GM19438 (cell line): Measurements from ENCODE around the gene KCNAB1.
"Not testable (repeated sequence)": the region's sequence is repeated elsewhere in the genome, so short reads cannot be mapped to it uniquely, and the experiment has no call there.

ENCODE experiments used
- ATAC-seq: cut with Tn5 transposase; IDR thresholded peaks from one replicate; pipeline ENCODE4 v1.9.1; 2021; ENCODE audit warnings: low read depth; ENCODE audit not compliant: unreplicated experiment

KCNAB1 gene

DNA sequence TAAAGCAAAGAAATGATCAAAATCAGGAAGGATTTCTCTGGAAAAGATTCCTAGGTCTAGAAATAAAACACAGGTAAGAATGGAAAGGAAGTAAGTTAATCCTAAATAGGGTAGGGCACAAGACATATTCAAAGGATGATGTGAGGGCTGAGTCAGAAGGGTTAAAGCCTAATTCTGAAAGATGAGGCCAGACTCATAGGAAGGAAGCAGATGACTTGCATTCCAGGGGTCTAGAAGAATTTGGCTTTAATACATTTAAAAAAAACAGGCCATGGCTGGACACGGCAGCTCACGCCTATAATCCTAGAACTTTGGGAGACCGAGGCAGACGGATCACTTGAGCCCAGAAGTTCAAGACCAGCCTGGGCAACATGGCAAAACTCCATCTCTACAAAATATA lies 431.4 kb downstream of the KCNAB1 start:
- no peak for ATAC-seq

DNA sequence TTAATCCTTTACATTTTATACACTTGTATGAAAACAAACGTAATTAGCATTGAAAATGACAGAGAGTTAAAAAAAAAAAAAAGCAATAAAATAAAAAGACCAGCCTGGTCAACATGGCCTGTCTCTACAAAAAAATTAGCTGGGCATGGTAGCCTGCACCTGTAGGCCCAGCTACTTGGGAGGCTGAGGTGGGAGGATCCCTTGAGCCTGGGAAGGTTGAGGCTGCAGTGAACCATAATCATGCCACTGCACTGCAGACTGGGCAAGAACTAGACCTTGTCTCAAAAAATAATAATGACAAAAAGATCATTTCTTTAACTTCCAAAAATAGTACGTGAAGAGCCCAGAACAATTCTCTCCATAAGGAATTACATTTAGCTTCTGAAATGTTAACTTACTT lies 432.6 kb downstream of the KCNAB1 start:
- no peak for ATAC-seq

DNA sequence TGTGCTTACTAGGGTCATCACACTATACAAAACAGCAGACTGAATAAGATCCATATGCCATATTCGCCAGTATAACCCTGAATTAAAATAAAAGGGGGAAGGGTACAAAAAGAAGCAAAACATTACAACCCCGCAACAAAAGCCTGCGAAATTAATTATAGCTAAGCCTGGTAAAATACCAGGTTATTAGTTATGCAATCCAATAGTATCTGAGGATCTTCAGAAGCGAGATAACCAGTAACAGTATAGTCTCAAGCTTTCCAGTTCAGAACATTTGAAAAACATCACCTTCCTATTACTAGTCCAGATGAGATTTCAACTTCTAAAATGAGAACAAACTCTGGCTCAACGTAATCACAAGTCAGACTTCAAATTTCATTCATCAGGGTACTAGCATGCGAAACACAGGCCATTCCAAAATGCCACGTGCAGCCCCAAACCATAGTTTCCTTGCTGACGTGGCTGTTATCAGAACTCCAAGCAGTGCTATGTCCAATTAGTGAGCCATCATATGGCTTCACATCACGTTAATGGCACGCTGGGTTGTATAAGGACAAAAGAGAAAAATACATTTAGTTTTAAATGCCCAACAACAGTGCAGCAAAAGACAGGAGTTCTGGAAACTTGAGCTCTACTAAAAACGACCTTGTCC lies 433.5 kb downstream of the KCNAB1 start:
- ATAC-seq, result no peak

DNA sequence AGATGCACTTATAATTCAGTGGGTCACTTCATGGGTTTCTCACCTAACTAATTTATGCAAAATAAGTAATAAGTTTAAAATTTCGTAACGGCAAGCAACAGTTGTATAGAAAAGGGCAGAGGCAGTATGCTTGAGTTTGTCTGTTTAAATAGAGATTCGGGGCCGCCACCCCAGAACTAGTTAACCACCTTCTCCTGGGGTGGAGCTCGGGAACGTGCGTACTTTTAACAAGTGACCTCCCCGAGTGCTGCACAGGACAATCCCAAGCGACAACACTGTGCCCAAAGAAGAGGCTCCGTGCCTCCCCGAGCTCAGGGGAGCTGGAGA lies 434.1 kb downstream of the KCNAB1 start:
- peak; percentile 5 for ATAC-seq

DNA sequence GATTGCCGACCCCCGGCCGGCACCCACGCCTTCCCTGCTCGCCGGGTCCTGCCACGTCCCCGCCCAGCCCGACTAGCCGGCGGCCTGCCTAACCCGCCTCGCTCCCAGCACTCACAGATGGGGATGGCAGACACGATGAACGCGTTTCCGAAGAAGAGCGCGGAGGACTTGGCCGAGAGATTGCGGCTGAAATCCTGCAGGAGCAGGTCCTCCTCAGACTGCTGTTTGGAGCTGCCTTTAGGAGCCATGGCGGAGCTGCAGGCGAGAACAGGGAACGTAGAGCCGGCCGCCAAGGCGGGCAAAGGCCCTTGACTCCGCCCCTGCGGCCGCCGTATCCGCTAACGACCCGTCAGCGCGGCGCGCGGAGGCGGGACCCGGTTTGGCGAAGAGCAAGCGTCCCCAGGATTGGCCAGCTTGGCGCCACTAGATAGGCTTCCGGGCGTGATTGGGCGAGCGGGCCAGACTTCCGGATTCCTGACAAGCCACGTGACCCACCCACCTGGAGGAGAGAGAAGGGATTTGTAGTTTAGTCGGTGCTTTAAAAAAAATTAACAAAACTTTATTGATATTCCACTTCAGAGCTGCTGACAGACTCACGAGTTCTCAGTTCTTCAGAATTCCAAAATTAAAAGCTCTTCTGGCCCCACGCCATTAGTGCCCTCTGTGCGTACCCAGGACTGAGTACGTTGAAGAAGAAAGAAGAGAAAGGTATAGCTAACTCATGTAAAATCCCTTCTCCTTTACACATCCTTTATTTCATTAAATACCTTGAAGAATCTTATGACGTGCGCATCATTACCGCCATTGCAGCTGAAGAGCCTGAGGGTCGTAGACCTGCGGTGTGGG lies 434.7 kb downstream of the KCNAB1 start, which contains the start of gene SSR3:
Gene SSR3, minus strand, starts transcription at position 276 of the 846 bp plus-strand sequence. Its CDS starts 28 bp downstream, at position 248.
- ATAC-seq, result peak; percentile 99

DNA sequence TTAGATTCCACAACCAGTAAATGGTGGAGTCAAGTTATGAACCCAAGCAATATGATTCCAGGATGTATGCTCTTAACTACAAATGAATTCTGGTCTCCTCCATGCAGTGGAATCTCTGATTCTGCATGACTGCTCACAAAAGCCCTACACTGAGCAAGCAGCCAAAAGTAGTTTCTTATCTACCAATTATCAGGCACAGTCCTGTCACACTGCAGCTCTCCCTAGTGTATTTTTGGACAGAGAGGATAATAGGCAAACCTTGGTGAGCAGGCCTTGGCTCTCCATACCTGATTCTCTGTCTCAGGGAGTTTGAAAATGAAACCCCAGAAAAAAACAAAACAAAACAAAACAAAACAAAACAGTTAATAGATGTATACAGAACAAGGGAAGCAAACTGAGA lies 438.0 kb downstream of the KCNAB1 start:
- no peak for ATAC-seq

DNA sequence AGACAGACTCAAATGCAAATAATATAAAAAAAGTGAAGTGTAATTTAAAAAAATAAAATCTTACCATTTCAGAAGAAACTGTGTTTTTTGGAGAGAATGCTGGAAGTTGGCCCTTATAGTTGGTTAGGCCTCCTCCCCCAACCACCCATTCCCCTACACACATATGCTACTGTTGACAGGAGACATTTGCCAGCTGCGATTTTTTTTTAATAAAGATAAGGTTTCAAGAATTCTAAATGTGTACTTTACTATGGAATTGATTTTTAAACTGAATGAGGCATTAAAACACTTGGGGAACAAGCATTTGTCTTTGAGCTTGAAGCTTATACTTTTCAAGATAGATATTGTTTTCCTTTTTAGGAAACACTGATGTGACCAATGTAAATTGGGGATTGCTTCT lies 438.9 kb downstream of the KCNAB1 start:
- no peak for ATAC-seq

DNA sequence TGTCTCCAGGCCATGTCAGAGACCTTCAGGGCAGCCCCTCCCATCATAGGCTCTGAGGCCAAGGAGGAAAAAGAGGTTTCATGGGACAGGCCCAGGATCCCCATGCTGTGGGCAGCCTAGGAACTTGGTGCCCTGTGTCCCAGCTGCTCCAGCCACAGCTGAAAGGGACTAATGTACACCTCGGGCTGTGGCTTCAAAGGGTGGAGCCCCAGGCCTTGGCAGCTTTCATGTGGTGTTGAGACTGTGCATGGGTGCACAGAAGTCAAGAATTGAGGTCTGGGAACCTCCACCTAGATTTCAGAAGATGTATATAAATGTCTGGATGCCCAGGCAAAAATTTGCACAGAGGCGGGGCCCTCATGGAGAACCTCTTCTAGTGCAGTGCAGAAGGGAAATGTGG lies 441.2 kb downstream of the KCNAB1 start:
- no peak for ATAC-seq

DNA sequence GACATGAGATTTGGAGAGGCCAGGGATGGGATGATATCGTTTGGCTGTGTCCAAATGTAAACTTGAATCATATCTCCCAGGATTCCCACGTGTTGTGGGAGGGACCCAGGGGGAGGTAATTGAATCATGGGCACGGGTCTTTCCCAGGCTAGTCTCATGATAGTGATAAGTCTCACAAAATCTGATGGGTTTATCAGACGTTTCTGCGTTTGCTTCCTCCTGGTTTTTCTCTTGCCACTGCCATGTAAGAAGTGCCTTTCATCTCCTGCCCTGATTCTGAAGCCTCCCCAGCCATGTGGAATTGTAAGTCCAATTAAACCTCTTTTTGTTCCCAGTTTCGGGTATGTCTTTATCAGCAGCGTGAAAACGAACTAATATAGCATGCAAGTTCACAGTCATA lies 442.1 kb downstream of the KCNAB1 start:
- ATAC-seq, result not testable (repeated sequence)

DNA sequence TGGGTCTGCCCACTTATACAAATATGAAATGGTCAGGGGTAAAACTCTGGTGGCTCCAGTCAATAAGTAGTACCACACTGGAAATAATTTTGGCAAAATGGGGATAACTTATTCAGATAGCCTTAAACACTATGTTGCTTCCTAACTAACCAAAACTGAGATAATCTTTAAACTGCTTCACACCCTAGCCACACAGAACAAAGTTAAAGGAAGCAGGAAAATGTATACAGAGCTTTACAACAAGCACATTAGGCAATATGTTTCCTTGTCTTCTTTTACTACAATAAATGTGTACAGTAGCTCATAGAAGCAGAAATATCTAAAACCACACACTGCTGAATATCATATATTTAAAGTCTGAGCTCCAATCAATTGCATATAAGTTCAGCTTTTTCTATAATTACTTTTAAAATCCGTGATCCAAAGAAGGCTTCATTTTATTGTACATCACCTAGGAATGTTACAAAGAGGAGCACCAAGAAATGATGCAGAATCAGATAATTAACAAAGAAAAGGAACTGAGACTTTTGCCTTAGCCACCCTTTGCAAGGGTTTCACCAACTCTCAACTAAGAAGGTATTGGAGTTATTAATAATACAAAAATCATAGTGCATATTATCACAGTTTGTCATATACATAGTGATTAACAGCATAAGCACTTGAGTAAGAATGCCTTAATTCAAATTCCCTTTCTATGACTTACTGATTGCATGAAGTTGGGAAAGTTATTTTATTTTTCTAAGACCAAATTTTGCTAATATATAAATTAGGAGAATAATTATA lies 443.7 kb downstream of the KCNAB1 start:
- ATAC-seq, result no peak

DNA sequence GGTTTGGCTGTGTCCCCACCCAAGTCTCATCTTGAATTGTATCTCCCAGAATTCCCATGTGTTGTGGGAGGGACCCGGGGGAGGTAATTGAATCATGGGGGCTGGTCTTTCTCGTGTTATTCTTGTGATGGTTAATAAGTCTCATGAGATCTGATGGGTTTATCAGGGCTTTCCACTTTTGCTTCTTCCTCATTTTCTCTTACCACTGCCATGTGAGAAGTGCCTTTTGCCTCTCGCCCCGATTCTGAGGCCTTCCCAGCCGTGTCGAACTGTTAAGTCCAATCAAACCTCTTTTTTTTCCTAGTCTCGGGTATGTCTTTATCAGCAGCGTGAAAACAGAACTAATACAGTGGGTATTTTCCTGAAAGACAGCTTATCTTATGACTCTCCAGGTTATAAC lies 448.6 kb downstream of the KCNAB1 start:
- not testable (repeated sequence) for ATAC-seq

DNA sequence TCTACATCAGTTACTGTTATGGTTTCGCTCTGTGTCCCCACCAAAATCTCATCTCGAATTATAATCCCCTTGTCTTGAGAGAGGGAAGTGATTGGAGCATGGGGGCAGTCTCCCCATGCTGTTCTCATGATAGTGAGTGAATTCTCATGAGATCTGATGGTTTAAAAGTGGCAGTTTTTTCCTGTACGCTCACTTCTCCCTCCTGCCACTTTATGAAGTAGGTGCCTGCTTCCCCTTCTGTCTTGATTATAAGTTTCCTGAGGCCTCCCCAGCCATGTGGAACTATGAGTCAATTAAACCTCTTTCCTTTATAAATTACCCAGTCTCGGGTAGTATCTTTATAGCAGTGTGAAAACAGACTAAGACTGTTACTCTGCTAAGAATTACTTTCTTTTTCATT lies 449.5 kb downstream of the KCNAB1 start:
- not testable (repeated sequence) for ATAC-seq

DNA sequence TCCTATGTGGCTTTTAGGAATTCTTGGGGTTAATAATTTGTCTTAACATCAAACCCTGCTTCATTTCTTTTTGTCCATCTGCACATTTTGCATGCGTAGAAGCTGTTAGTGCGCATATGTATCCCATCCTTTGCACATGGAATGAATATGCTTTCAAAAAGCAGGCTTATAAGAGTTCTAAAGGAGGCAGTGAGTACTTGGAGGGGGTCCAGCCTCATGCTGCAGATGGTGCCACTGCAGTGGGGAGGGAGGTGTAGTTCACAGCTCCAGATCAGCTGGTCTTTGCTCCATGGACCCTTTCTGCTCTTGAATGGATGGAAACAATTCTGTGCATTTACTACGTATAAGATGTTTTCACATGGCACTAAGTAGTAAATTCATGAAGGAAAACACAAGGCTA lies 455.3 kb downstream of the KCNAB1 start:
- ATAC-seq, result no peak

DNA sequence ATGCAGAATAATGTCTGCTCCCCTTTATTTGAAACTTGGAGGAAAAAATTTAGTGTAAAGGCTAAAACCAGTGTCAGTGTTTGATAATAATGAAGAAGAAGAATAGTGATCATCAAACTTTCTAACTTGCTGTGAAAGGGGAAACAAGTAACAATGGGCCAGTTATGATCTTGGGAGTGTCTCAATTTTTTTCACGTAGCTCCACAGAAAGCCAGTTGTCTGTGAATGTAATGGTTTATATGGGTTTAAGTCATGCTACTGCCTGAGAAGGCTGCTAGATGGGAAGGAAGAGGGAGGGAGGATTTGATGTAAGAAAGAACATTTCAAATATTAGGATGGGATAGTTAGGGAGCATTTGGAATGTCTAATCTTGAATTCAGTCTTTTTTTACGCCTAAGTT lies 455.7 kb downstream of the KCNAB1 start:
- no peak for ATAC-seq

DNA sequence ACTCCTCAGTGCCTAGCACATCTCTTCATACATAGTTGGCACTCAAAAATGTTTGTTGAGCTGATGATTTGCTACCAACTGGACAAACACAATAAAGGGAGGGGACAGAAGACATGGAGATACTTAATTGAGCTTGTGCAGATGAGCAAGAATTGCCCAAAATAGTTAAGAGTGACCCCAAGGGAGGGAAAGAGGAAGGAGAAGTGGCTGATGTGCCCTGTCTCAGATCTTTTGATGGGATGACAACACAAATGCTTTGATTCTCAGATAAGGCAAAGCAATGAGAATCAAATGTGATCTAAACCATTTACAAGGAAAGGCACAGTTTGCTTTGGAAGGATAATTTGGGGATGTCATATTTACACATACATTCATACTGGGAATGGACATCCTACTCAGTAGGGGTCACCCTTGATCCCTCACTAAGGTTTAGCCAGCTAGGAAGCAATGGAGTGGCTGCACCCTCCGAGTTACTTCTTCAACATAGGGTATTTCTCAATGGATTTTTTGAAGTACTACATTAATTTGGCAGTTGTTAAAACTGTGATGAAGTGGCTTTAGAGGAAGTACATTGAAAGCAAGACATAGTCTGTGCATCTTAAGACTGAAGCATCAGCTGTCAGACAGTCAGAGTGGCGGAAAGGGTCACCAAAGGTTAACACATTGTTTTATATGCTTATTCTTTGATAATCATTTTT lies 456.4 kb downstream of the KCNAB1 start:
- ATAC-seq, result no peak

DNA sequence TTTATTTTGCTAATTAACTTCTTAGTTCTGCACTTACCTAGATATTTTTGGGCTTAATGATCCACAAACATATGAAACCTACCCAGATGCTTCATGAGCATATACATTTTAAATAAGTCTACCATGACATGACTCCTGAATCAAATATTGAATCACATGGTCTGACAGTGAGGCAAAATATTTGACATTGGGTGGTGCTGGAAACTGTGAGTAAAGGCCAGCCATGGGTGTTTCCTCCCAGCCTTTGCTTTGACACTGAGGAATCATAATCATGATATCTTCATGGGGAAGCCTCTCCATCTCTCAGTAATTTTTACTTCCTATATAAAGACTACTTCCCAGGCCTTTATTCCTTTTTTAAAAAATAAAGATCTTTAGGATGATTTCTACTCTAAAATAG lies 457.4 kb downstream of the KCNAB1 start:
- ATAC-seq, result no peak

DNA sequence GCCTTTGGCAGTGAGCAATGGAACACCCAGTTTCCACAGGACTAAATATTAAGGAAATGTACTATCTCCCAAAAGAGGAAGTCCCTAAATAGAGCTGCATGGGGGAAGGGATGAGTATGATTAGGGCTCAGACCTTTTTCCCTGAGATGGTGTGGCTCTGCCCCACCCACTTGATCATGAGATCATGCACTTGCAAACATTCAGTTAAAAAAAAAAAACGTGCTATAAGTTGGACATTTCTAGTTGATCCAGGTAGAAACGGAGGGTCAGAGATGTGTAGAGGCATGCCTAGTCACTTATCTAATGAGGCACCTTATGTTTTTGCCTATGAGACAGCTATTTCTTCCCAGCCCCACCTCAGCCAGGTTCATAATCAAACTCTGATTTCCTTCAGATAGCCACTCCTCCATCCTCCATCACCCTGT lies 459.1 kb downstream of the KCNAB1 start:
- no peak for ATAC-seq

DNA sequence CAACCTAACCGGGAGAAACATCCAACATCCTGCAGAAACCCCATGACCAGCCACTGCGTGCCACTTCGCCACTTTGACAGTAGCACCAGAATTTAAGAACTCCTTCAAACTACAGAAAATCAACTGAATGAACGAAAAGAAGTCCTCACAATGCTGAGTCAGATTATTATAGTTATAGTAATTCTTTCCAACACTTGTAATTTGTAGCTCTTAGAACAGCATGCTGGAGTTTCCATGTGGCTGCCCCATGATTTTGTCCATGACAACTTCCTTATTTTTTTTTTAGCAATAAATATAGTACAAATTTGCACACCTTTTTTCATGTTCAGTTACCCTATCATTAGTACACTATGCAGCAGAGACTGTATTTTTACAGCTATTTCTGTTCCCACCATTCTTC lies 460.7 kb downstream of the KCNAB1 start:
- no peak for ATAC-seq

DNA sequence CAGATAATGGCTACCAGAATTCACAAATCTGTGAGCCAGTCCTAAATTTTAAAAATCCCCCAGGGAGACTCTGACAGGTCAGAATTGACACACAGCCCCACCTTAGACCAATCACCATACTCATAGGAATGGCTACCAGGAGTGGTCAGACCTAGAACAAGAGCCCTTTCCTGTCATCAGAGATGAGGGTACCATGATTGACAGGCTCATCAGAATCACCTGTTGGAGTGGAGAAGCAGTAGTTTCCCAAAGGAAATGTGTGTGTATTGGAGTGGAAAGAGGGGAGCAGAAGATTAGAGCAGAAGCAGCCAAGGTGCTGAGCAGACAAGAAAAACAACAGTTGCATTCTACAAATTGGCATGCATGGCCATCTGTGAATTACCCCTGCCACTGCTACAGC lies 461.6 kb downstream of the KCNAB1 start:
- no peak for ATAC-seq

DNA sequence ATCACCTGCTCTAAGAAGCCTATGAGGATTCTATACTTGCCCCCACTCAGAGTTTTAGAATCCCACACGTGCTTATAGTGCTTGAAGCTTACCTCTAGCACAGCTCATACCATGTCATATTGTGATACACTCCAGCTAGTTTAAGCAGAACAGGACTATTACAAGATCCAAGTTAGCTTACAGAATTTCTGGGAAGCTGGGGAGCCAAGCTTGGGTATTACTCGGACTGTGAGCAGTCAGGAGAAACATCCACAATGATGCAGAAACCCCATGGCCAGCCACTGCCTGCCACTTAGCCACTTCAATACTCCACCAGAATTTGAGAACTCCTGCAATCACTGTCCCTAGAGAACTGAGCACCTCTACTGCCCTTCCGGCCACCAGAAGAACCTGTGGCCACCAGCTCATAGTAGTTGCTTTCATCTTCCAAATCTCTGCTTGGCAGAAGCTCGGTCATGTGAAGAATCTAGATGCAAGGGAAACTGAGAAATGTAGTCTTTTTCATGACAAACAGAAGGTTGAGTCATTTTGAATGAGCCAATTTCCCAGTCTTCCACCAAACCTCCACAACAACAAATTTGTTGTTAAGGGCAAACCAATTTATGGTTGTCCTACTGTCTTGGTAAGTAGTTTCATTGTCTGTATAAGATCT lies 462.3 kb downstream of the KCNAB1 start:
- no peak for ATAC-seq
